Upper lobe of right lung (tissue), 1 donor: ENCODE measurements around the gene SLC35A5. TPM values are rescaled to one million over a fixed set of nuclear protein-coding genes. Genes with fewer than 3 reads are reported as not detected.

Source experiments
- ATAC-seq: fragments of 200-7000 bp; cut with Tn5 transposase; one replicate; pipeline ENCODE4 v1.9.1; 2020; ENCODE audit warnings: mild to moderate bottlenecking, moderate library complexity
- DNase-seq: peaks from one replicate; pipeline ENCODE4 v3.0.0-alpha.2; 2020
- H3K27ac ChIP-seq: fragments of 200-600 bp; one replicate; pipeline ENCODE4 v1.8.0; 2022
- H3K27me3 ChIP-seq: fragments of 200-600 bp; one replicate; pipeline ENCODE4 v1.8.0; 2022; ENCODE audit warnings: mild to moderate bottlenecking
- H3K36me3 ChIP-seq: fragments of 200-600 bp; one replicate; pipeline ENCODE4 v1.8.0; 2022
- H3K4me1 ChIP-seq: fragments of 200-600 bp; one replicate; pipeline ENCODE4 v1.8.0; 2022
- H3K4me3 ChIP-seq: fragments of 200-600 bp; one replicate; pipeline ENCODE4 v1.8.0; 2022; ENCODE audit warnings: mild to moderate bottlenecking
- H3K9me3 ChIP-seq: fragments of 200-600 bp; one replicate; pipeline ENCODE4 v1.8.0; 2022
- intact Hi-C: fragments of 100-400 bp; cut with DNase I; formaldehyde crosslinking; loops from one replicate; pipeline ENCODE4 v1.11.0; 2022
- total RNA-seq: library from RNA; stranded (reverse); fragmentation: NEBNext Ultra II Directional; extraction: Animal tissue kit (Norgen Biotek cat#: 25700); gene quantifications from one replicate; pipeline ENCODE4 v1.2.1, GENCODE V29; 2021
- TF ChIP-seq, protein P1 (sequence below): fragments of 200-600 bp; IDR thresholded peaks from one replicate; pipeline ENCODE4 v1.8.0; 2022; ENCODE audit warnings: antibody characterized with exemption
- donor health status: DM: no; HTN: yes; CAD: no; lungs with severe emphysema.

The SLC35A5 gene
- total RNA-seq, 1 donor from 2014 or later = 40.5 TPM

DNA sequence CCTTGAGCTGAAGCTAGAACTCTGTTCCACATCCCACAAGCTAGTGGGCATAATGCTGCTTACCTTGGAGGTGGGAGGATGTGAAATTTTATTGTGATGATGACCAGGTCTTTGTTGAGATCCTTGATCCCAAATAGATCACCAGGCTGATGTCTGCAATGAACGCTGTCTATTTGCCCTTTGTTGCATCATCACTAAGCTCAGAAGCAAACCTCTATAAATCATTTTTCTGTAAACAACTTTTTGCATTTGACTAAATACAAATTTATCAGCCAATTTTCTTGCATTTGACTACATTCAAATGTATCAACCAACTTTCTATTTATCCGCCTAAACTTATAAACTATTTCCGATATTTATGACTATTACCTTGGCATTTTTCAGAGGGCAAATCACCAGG is 69.4 kb downstream of the SLC35A5 start:
- DNase-seq = no peak
- Histone ChIP-seq H3K9me3 (no peaks in the 10 kb centered on the region), H3K4me3 (no peak overlapping the region), H3K4me1 (peaks cover 15% of the 10 kb centered on the region), H3K27me3 (no peaks in the 10 kb centered on the region), H3K36me3 (no peaks in the 10 kb centered on the region), H3K27ac (no peak overlapping the region)
- TF ChIP-seq, protein P1, sequence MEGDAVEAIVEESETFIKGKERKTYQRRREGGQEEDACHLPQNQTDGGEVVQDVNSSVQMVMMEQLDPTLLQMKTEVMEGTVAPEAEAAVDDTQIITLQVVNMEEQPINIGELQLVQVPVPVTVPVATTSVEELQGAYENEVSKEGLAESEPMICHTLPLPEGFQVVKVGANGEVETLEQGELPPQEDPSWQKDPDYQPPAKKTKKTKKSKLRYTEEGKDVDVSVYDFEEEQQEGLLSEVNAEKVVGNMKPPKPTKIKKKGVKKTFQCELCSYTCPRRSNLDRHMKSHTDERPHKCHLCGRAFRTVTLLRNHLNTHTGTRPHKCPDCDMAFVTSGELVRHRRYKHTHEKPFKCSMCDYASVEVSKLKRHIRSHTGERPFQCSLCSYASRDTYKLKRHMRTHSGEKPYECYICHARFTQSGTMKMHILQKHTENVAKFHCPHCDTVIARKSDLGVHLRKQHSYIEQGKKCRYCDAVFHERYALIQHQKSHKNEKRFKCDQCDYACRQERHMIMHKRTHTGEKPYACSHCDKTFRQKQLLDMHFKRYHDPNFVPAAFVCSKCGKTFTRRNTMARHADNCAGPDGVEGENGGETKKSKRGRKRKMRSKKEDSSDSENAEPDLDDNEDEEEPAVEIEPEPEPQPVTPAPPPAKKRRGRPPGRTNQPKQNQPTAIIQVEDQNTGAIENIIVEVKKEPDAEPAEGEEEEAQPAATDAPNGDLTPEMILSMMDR = no peak
- intact Hi-C loops = no loop called here
- no peak for ATAC-seq

- peaks cover 15% of the 10 kb centered on the region for H3K4me1 ChIP-seq
- TF ChIP-seq, protein P1 = no peak
- H3K9me3 ChIP-seq = no peaks in the 10 kb centered on the region
- no peaks in the 10 kb centered on the region for H3K36me3 ChIP-seq
- DNase-seq (no peak), ATAC-seq (no peak)
- no peak overlapping the region for H3K4me3 ChIP-seq
- H3K27ac ChIP-seq = no peak overlapping the region
- intact Hi-C loops = no loop called here
- no peaks in the 10 kb centered on the region for H3K27me3 ChIP-seq
These were observed 70.8 kb downstream of the SLC35A5 start for GRCh38 chr3:112632596-112632995.

- Histone ChIP-seq H3K9me3 (no peaks in the 10 kb centered on the region), H3K4me1 (peaks cover 12% of the 10 kb centered on the region), H3K4me3 (no peak overlapping the region), H3K27ac (no peak overlapping the region), H3K36me3 (no peaks in the 10 kb centered on the region), H3K27me3 (no peaks in the 10 kb centered on the region)
- intact Hi-C loops = no loop called here
- no peak for ATAC-seq
- TF ChIP-seq, protein P1 = no peak
- DNase-seq = no peak
These were observed 71.3 kb downstream of the SLC35A5 start for GRCh38 chr3:112633191-112633590.

- TF ChIP-seq, protein P1 = no peak
- Histone ChIP-seq H3K36me3 (no peaks in the 10 kb centered on the region), H3K27ac (no peak overlapping the region), H3K4me1 (peaks cover 7% of the 10 kb centered on the region), H3K4me3 (no peak overlapping the region), H3K27me3 (no peaks in the 10 kb centered on the region), H3K9me3 (no peaks in the 10 kb centered on the region)
- intact Hi-C loops = no loop called here
- ATAC-seq = no peak
- DNase-seq = no peak
These were observed 71.9 kb downstream of the SLC35A5 start for GRCh38 chr3:112633757-112634156.

GRCh38 chr3:112634786-112635541 is 73.1 kb downstream of the SLC35A5 start:
- H3K4me1 ChIP-seq = peaks cover 6% of the 10 kb centered on the region

More at GRCh38 chr3:112634786-112635541, 73.1 kb downstream of the SLC35A5 start:
- ATAC-seq = no peak
- intact Hi-C loops = no loop called here
- H3K36me3 ChIP-seq = no peaks in the 10 kb centered on the region
- no peak overlapping the region for H3K4me3 ChIP-seq
- no peaks in the 10 kb centered on the region for H3K27me3 ChIP-seq
- H3K9me3 ChIP-seq = no peaks in the 10 kb centered on the region
- no peak for DNase-seq
- TF ChIP-seq, protein P1 = no peak
- H3K27ac ChIP-seq = no peak overlapping the region

Other genes starting within 250 kb of the SLC35A5 start
- gene CD200, start 228.9 kb upstream of the SLC35A5 start, total RNA-seq = 6.5 TPM
- gene BTLA, start 62.6 kb upstream of the SLC35A5 start, total RNA-seq = 0.78 TPM
- 48.6 TPM for gene ATG3, start 83 bp upstream of the SLC35A5 start, total RNA-seq
- 60.4 TPM for gene CCDC80, start 79.1 kb downstream of the SLC35A5 start, total RNA-seq